ENCODE data around the gene WDR26. TPM values are rescaled to one million over a fixed set of nuclear protein-coding genes. Genes with fewer than 3 reads are reported as not detected.
"Not testable (repeated sequence)": the region's sequence is repeated elsewhere in the genome, so short reads cannot be mapped to it uniquely, and the experiment has no call there.

The WDR26 gene
- total RNA-seq, 3 donors from 2014 or later (not counting 1 experiment from before 2014, with no cell fraction given): 244 to 310 (median 261) TPM

- Histone ChIP-seq H3K4me3 (ENCODE audit: low read length) (no peak overlapping the region), H3K4me1 (ENCODE audit: control insufficient read depth, insufficient read depth, low read length) (no peaks in the 10 kb centered on the region), H3K27me3 (ENCODE audit: control insufficient read depth, insufficient read depth, low read length) (no peaks in the 10 kb centered on the region), H3K27ac (ENCODE audit: low read length) (no peak overlapping the region), H3K36me3 (ENCODE audit: control insufficient read depth, insufficient read depth, low read length) (no peaks in the 10 kb centered on the region), H3K9me3 (ENCODE audit: control insufficient read depth, insufficient read depth, low read length) (peaks cover 15% of the 10 kb centered on the region)
- no peak for TF ChIP-seq CTCF (IDR thresholded peaks at IDR 0.05)
- intact Hi-C loops (cut with micrococcal nuclease): no loop called here
- DNase-seq: peak in 1 of 2 donors; percentile 42
- H3K27me3 Mint-ChIP-seq (ENCODE audit: low read depth in 2 of 2): peaks cover 0 to 2% of the 10 kb centered on the region in 2 donors
- no peak for ATAC-seq
- H3K9me3 Mint-ChIP-seq: peaks cover 0 to 3% of the 10 kb centered on the region in 2 donors
- no CpG with 5 or more reads among the region's 2 CpGs for WGBS (ENCODE audit: insufficient coverage)
- H3K4me1 Mint-ChIP-seq: no peaks in the 10 kb centered on the region
- H3K36me3 Mint-ChIP-seq: peaks cover 6% of the 10 kb centered on the region
- no peak overlapping the region for H3K4me3 Mint-ChIP-seq
- no peak overlapping the region for H3K27ac Mint-ChIP-seq
These were observed 86.5 kb downstream of the WDR26 start for GRCh38 chr1:224348137-224348536.

GRCh38 chr1:224343679-224344078 lies 90.9 kb downstream of the WDR26 start:
- no peak for DNase-seq
- Mint-ChIP-seq H3K27ac (no peak overlapping the region), H3K9me3 (peaks cover 0 to 3% of the 10 kb centered on the region in 2 donors), H3K36me3 (peaks cover 11% of the 10 kb centered on the region), H3K4me3 (no peak overlapping the region), H3K27me3 (ENCODE audit: low read depth in 2 of 2) (peaks cover 0 to 10% of the 10 kb centered on the region in 2 donors), H3K4me1 (peaks cover 0 to 5% of the 10 kb centered on the region in 2 donors)
- intact Hi-C loops (cut with micrococcal nuclease): no loop called here
- 48% methylated on average over 3 of the region's 3 CpGs for WGBS (ENCODE audit: insufficient coverage)
- Histone ChIP-seq H3K27me3 (ENCODE audit: control insufficient read depth, insufficient read depth, low read length) (peaks cover 4% of the 10 kb centered on the region), H3K4me3 (ENCODE audit: low read length) (no peak overlapping the region), H3K36me3 (ENCODE audit: control insufficient read depth, insufficient read depth, low read length) (no peaks in the 10 kb centered on the region), H3K9me3 (ENCODE audit: control insufficient read depth, insufficient read depth, low read length) (peaks cover 16% of the 10 kb centered on the region), H3K27ac (ENCODE audit: low read length) (no peak overlapping the region), H3K4me1 (ENCODE audit: control insufficient read depth, insufficient read depth, low read length) (peaks cover 6% of the 10 kb centered on the region)
- no peak for ATAC-seq
- no peak for TF ChIP-seq CTCF (IDR thresholded peaks at IDR 0.05)

DNA sequence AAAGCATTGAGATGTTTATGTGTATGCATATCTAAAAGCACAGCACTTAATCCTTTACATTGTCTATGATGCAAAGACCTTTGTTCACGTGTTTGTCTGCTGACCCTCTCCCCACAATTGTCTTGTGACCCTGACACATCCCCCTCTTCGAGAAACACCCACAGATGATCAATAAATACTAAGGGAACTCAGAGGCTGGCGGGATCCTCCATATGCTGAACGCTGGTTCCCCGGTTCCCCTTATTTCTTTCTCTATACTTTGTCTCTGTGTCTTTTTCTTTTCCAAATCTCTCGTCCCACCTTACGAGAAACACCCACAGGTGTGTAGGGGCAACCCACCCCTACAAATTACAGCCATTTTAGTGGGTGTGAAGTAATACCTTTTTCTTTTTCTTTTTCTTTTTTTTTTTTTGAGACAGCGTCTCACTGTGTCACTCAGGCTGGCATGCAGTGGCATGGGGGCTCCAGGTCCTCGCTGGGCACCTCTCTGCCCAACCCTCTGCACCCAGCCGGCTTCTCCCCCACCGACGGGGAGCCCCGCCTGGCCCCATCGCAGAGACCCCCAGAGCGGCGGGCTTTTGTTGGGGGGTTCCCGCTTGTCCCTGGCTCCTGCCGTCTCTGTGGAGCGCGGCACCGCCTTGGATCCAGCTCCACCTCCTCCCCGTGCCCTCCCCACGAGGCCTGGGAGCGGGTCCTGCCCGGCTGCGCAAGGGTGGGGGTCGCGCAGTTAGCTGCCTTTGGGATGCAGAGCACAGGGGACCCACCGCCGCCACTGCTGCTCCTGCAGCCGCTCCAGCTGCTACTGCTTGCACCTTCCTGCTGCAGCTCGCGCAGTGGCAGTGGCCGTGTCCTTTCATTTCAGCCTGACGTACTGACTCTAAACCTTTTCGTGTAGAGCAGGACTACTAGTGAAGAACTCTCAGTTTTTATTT lies 93.9 kb downstream of the WDR26 start:
- H3K27ac Mint-ChIP-seq; H3K4me1 ChIP-seq (ENCODE audit: control insufficient read depth, insufficient read depth, low read length); intact Hi-C loops (cut with micrococcal nuclease); H3K27ac ChIP-seq (ENCODE audit: low read length); H3K27me3 ChIP-seq (ENCODE audit: control insufficient read depth, insufficient read depth, low read length); H3K4me1 Mint-ChIP-seq; H3K9me3 Mint-ChIP-seq; H3K36me3 ChIP-seq (ENCODE audit: control insufficient read depth, insufficient read depth, low read length): not testable (repeated sequence)
- Mint-ChIP-seq H3K36me3 (peaks cover 11% of the 10 kb centered on the region), H3K4me3 (peak overlapping the region; percentile 59), H3K27me3 (ENCODE audit: low read depth in 2 of 2) (peaks cover 0 to 12% of the 10 kb centered on the region in 2 donors)
- 8% methylated on average over 27 of the region's 36 CpGs for WGBS (ENCODE audit: insufficient coverage)
- Histone ChIP-seq H3K9me3 (ENCODE audit: control insufficient read depth, insufficient read depth, low read length) (peaks cover 16% of the 10 kb centered on the region), H3K4me3 (ENCODE audit: low read length) (peak overlapping the region; percentile 37)
- DNase-seq (peak in 1 of 2 donors; percentile 62), ATAC-seq (peak; percentile 61 to 78 (median 76))

- peaks cover 0 to 5% of the 10 kb centered on the region in 2 donors for H3K4me1 Mint-ChIP-seq
- WGBS (ENCODE audit: insufficient coverage): 100% methylated on average over 1 of the region's 4 CpGs
- Histone ChIP-seq H3K9me3 (ENCODE audit: control insufficient read depth, insufficient read depth, low read length) (peaks cover 14% of the 10 kb centered on the region), H3K4me1 (ENCODE audit: control insufficient read depth, insufficient read depth, low read length) (peaks cover 6% of the 10 kb centered on the region), H3K4me3 (ENCODE audit: low read length) (no peak overlapping the region), H3K36me3 (ENCODE audit: control insufficient read depth, insufficient read depth, low read length) (no peaks in the 10 kb centered on the region), H3K27ac (ENCODE audit: low read length) (no peak overlapping the region), H3K27me3 (ENCODE audit: control insufficient read depth, insufficient read depth, low read length) (peaks cover 4% of the 10 kb centered on the region)
- no peak for TF ChIP-seq CTCF (IDR thresholded peaks at IDR 0.05)
- no peak for ATAC-seq
- H3K27me3 Mint-ChIP-seq (ENCODE audit: low read depth in 2 of 2): peaks cover 0 to 12% of the 10 kb centered on the region in 2 donors
- peaks cover 0 to 3% of the 10 kb centered on the region in 2 donors for H3K9me3 Mint-ChIP-seq
- H3K36me3 Mint-ChIP-seq: peaks cover 11% of the 10 kb centered on the region
- no peak for DNase-seq
- no peak overlapping the region for H3K27ac Mint-ChIP-seq
- intact Hi-C loops (cut with micrococcal nuclease): no loop called here
- no peak overlapping the region for H3K4me3 Mint-ChIP-seq
These were observed 95.1 kb downstream of the WDR26 start for GRCh38 chr1:224339442-224340033.

Data from natural killer cell (primary cell).